DMS79 (cell line): Measurements from ENCODE around the gene RBM33.

ENCODE experiments used
- DNase-seq: peaks from one replicate; lab custom pipeline; 2025; lab: John Stamatoyannopoulos, UW

Gene RBM33

GRCh38 chr7:155624412-155624811, 20.0 kb upstream of the RBM33 start:
- DNase-seq: no peak

DNA sequence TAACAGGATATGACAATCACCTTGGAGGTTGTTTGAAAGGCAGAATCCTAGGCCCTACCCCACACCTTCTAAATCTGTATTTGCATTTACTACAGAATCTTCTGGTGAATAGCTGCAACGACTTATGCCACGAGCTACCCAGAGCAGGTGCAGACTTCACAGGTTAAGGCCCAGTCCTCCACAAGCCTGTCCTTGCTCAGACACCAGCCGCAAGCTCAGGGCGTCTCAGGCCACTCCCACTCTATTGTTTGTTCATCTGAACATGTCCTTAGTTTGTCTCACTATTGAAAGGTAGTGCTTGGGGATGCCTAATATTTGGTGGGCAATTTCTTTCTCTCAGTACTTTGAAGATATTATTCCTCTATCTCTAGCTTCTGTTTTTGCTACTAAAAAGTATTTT, 18.9 kb upstream of the RBM33 start:
- DNase-seq: no peak

DNA sequence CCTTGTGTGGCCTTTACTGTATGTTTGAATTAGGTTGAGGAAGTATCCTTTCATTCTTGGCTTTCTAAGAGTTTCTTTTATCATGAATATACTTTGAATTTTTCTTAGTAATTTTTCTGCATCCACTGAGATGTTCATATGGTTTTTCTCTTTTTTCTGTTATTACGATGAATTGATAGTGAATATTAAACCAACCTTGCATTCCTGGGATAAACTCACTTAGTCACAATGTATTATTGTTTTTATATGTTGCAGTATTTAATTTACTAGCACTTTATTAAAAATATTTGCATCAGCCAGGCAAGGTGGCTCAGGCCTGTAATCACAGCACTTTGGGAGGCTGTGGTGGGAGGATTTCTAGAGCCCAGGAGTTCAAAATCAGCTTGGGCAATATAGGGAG, 15.3 kb upstream of the RBM33 start:
- DNase-seq: no peak

DNA sequence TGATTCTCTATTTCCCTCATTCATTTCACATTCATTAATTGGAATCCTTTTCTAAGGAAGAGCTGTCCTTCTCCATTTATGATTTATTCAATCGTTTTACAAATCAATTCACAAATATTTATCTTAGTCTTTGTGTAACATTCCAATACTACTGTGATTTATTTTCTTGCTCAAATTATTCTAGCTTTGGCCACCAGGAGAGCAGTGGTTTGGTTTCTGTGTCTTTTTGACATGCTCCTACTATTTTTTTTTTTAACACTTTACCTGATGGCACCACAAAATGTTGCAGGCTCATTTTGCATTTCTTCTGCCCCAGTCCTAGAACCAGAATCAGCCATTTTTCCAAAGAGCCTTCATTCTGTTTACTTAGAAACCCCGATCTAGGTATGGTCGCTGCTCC, 13.3 kb upstream of the RBM33 start:
- no peak for DNase-seq

DNA sequence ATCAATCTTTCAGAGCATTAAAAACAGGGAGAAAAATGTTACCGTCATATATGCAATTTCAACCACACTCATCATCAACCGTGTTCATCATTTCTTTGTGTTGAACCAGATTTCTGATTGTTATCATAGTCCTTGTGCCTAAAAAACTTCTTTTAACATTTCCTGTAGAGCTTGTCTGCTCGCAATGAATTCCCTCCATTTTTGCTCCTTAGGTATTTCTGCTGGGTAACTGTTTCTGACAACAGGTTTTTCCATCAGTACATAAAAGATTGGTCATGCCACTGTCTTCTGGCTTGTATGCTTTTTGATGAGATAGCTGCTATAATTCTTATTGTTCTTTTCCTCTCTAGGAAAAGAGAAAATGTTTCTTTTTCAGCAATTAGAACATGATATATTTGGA, 8.6 kb upstream of the RBM33 start:
- DNase-seq: no peak

DNA sequence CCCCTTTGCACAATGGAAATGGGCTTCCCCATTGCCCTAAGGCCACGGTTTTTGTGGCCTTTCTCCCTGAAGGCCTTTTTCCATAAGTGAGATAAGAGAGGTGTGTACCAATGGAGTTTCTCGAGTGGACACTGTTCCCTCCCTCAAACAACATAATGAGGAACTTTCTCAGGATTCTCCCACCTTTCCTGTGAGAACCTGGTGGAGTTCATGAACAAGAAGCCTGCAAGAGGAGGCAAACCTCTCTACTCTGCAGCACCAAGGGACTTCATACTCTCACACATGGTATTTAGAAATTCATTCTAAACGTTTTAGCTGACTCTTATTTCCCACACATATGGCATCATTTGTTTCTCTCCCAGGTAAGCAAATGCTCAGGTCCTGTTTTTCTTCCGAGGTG, 7.3 kb upstream of the RBM33 start:
- no peak for DNase-seq

DNA sequence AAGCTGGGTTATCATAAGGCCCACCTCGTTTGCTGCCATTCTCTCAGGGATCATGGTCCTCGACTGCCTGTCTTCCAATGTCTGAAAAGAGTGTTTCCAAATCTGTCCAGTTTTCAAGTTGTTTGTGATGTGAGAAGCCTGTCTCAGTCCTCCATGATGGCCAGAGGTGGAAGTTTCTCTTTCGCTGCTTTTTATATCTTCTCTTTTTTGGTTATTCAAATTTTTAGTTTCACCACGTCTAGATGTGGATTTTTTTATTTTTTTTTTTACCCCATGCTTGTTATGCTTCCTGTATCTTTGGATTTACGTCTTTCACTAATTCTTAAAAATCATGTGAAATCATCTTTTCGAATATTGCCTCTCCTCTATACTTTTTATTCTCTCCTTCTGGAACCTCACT, 6.1 kb upstream of the RBM33 start:
- DNase-seq: no peak

- DNase-seq: no peak
Measured at GRCh38 chr7:155639958-155640520, 4.4 kb upstream of the RBM33 start.

DNA sequence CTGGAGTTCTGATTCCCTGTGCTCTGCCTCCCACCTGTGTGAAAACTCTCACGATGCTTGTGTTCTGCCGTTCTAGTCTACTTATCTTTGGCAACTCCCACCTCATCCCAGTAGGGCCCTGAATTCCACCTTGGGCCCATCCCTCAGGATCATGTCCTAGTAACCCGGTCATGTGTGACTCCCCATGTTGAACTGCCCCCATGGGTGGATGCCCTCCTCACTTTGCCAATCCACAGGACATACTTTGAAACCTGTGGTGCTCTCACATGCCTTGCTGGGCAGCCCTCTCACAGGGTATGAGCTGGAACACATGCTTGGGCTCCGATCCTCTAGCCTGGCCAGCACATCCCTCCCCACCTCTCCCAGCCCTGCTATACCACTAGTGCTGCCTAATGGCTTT, 3.8 kb upstream of the RBM33 start:
- DNase-seq: no peak

DNA sequence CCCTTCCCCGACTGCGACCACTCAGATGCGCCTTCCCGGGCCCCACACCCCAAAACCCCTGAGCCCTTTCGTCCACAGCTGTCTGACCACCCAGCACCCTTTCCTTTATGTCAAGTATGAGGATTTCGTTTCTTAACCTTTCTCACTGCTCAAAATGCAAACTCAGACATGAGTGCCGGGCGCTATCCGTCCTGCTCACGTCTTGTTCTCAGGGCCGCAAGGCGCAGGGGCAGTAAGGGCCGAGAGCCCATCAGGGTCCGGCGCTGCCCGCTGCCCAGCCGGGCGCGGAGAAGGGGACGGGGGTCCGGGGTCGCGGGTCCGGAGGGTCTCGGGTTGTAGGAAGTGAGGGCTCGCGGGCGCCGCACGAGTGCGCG, 670 bp upstream of the RBM33 start:
- no peak for DNase-seq

- DNase-seq: no peak
Measured at GRCh38 chr7:155644971-155645509, 579 bp downstream of the RBM33 start.

- no peak for DNase-seq
Measured at GRCh38 chr7:155645662-155646061, 1.2 kb downstream of the RBM33 start.

DNA sequence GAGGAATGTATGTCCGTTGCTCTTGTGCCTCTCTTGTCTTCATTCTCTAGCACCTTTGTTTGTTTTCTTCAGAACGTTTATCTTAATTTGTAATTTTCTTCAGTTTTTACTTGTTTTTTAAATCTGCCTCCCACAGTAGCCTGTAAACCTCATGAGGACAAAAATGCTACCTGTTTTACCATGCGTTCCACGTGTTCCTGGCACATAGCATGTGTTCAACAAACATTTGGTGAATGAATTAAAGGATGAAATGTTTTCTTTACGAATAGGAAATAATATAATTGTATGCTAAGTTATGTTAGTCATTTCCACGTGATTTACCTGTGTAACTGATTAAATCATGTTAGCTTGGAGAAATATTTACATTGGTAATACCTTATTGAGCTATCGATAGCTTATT, 2.2 kb downstream of the RBM33 start:
- no peak for DNase-seq

- no peak for DNase-seq
Measured at GRCh38 chr7:155647302-155647701, 2.8 kb downstream of the RBM33 start.

GRCh38 chr7:155647734-155648133, 3.3 kb downstream of the RBM33 start:
- DNase-seq: no peak

GRCh38 chr7:155648752-155649339, 4.4 kb downstream of the RBM33 start:
- no peak for DNase-seq

GRCh38 chr7:155649588-155649987, 5.1 kb downstream of the RBM33 start:
- no peak for DNase-seq

- DNase-seq: no peak
Measured at GRCh38 chr7:155652156-155653114, 8.0 kb downstream of the RBM33 start.

DNA sequence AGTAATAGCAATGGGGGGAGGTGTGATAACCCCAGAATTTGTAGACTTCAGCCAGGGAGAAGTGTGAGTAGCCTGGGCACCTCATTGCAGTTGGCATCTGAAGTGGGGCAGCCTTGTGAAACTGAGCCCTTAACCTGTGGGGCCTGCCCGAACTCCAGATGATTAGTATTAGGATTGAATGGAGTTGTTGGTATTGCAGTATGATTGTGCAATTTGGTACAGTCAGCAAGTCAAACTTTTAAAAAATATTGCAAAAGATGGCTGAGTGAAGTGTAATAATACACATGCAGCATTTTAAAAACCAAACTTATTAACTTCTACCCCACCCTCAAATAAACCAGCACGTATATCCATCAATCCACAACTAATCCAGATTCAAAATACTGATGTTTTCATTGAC, 9.3 kb downstream of the RBM33 start:
- no peak for DNase-seq

GRCh38 chr7:155656891-155657290, 12.4 kb downstream of the RBM33 start:
- DNase-seq: no peak

DNA sequence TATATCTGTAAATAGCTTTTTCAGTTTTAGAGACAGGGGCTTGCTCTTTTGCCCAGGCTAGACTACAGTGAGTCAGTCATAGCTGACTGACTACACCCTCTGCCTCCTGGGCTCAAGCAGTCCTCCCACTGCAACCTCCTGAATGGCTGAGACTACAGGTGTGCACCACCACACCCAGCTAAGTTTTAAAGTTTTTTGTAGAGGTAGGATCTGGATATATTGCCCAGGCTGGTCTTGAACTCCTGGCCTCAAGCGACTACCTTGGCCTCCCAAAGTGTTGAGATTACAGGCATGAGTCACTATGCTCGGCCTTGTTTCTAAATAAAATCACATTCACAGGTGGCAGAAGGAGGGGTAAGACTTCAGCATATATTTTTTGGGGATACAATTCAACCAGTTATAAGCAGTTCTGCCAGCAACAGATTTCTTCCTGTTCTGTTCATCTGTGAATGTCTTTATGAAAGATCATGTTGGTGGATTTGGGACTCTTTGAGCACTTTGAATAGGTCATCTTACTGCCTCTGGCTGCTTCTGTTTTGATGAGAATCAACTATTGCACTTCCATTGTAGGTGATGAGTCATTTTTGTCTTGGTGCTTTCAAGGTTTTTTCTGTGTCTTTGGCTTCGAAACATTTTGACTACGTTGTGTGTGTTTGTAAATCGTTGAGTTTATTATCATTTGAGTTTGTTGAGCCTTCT, 15.7 kb downstream of the RBM33 start:
- DNase-seq: no peak

DNA sequence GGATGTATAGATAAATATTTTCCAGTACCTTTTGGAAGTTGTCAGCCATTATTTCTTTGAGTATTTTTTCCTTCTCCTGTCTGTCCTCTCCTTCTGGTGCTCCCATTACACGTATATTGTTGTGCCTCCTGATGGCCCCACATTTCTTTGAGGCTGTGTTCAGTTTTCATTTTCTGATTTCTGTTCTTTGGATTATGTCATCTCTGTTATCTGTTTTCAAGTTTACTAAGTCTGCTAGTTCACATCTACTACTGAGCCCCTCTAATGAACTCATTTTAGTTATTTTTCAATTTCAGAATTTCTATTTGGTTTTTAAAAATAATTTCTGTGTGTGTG, 16.3 kb downstream of the RBM33 start:
- DNase-seq: no peak
